ENCODE data around the gene PIGQ.
"Not testable (repeated sequence)": the region's sequence is repeated elsewhere in the genome, so short reads cannot be mapped to it uniquely, and the experiment has no call there.

PIGQ gene

DNA sequence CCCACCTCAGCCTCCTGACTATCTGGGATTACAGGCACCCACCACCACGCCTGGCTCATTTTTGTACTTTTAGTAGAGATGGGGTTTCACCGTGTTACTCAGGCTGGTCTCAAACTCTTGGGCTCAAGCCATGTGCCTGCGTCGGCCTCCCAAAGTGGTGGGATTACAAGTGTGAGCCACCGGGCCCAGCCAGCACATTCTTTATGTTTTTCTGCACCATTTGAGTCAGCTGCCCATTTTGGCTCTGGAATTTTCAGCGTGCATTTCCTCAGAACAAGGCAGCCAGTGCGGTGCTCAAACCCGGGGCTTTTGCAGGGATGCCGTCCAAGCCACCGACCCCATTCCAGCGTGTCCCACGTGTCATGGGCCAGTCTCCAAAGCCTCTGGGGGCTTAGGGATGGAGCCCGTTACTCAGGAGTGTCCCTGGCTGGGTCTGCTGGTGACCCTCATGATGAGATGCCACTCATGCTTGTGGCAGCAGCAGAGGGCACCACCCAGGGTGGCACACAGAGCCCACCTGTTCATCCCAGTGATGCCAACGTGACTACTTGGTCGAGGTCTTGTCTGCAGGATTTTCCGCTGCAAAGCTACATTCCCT, 16.4 kb downstream of the PIGQ start:
- DNase-seq (ENCODE audit: low read depth), result no peak

DNA sequence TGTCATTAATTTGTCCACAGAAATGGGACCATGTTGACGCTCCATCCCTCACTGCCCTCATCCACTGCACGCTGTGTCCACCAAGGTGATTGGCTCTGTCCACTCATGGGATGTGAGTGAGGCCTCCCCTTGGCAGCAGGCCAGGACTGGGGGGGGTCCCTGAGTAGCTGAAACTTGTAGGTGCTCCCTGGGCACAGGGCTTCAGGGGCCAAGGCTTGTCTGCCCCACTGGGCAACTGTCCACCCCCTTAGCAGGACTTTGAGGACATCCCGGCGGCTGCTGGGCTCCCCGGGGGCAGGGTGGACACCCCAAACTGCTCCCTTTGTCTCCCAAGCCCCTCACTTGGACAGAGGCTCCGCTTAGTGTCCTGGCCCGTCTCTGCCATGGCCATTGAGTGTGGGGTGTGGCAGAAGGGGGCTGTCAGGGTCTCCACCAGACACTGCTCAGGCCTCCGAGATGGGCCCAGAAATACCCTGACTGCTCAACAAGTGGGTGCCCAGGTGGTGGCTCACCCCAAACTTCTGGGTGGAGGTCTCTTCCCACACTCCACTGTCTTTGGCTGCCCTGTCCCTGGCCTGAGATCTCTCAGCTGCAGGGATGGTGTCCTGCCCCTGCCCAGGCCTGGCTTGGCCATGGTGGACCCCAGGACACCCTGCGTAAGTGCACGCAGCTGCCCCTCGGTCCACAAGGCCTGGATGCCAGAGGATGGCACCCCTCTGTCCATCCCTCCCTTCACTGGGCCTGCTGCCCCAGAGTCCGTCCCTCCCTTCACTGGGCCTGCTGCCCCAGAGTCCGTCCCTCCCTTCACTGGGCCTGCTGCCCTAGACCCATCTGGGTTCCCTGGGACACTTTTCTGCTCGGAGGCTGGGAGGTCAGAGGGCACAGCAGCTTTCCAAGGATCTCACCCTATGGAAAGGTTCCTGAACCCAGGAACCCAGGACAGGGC, 17.1 kb downstream of the PIGQ start:
- no peak for DNase-seq (ENCODE audit: low read depth)

GRCh38 chr16:588639-588888, 18.8 kb downstream of the PIGQ start:
- DNase-seq (ENCODE audit: low read depth), result peak; percentile 32

DNA sequence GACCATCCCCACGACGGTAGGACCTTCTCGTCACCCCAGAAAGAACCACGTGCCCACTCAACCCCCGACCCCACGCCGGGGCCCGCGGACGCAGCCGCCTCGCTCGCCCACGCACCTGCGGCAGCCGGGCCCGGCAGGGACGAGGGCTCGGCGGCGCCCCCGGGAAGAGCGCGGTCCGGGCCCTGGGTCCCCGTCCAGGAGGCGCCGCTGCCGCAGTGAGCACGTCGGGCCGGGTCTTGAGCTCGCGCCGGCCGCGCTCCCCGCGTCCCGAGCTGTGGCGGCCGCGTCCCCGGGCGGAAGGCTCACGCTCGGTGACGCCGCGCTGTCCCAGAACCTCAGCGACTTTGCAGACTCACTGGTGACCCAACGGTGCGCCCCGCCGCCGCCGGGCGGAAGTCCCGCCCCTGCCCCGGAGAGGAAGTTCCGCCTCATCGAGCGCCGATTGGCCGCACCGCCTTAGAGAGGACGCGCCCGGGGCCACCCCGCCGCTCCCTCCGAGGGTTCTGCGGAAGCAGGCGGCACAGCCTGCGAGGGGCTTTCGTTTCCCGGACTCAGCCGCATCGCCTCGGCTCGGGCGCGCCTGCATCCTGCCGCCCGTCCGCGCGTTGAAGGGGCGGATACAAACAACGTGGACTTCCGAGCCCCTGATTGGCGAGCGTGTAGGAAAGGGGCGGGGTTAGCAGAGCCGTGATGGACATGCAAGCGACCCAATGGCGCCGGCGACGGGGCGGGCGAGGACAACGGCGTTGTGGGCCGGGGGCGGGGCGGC, 19.3 kb downstream of the PIGQ start:
- DNase-seq (ENCODE audit: low read depth), result peak; percentile 90

- peak; percentile 98 for DNase-seq (ENCODE audit: low read depth)
Measured at GRCh38 chr16:589658-590187, 20.0 kb downstream of the PIGQ start, which contains the start of gene RAB40C. TSS of gene RAB40C (plus strand) at chr16:590066. CDS start at chr16:590292, 226 bp downstream.

GRCh38 chr16:590188-590814, 20.5 kb downstream of the PIGQ start:
- DNase-seq (ENCODE audit: low read depth), result no peak

DNA sequence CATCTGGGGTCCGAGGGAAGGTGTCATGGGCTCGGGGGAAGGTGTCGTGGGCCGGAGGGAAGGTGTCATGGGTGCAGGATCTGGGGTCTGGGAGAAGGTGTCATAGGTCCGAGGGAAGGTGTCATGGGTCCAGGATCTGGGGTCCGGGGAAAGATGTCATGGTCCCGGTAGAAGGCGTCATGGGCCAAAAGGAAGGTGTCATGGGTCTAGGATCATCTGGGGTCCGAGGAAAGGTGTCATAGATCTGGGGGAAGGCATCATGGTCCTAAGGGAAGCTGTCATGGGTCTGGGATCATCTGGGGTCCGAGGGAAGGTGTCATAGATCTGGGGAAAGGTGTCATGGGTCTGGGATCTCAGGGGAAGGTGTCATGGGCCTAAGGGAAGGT, 21.0 kb downstream of the PIGQ start:
- no peak for DNase-seq (ENCODE audit: low read depth)

- DNase-seq (ENCODE audit: low read depth), result no peak
Measured at GRCh38 chr16:591231-591630, 21.5 kb downstream of the PIGQ start.

- DNase-seq (ENCODE audit: low read depth), result no peak
Measured at GRCh38 chr16:591892-592517, 22.2 kb downstream of the PIGQ start.

GRCh38 chr16:592518-593306, 22.9 kb downstream of the PIGQ start:
- DNase-seq (ENCODE audit: low read depth), result no peak

GRCh38 chr16:593406-593805, 23.6 kb downstream of the PIGQ start:
- DNase-seq (ENCODE audit: low read depth), result no peak

DNA sequence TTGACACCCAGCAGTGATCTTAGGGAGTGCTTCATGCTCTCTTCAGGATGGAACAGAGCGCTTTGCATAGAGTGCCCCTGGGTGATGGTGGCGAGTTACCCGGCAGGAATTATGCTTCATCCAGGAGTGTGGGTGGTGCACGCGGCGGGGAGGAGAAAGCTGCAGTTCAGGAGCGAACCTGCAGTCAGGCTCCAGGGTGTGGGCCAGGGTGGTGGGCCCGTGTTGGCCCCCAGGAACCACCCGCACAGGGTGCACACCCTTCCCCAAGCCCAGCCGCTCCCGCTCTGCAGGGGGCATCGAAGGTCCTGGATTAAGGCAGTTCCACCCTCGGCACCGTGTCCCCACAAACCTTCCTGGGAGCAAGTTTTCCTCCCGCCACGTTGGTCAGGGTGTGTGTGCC, 24.0 kb downstream of the PIGQ start:
- DNase-seq (ENCODE audit: low read depth), result no peak

DNA sequence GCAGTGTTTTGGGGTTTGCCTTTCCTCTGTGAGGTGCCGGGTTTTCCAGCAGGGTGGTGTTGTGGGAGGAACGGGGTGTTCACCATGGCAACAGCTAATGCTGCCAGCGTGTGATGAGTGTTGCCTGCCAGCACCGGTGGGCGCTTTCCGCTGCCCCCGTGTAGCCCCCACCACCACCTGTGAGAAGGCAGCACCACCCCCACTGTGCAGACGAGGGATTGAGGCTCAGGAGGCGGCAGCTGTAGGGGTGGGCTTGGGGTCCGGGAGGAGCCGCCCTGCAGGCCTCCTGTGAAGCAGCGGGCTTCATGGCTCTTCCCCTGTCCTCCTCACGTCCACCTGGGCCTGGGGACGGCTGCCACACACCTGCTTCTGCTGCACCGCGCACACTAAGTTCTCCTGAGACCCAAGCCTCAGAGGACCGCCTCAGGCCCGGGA, 25.3 kb downstream of the PIGQ start:
- DNase-seq (ENCODE audit: low read depth), result no peak

DNA sequence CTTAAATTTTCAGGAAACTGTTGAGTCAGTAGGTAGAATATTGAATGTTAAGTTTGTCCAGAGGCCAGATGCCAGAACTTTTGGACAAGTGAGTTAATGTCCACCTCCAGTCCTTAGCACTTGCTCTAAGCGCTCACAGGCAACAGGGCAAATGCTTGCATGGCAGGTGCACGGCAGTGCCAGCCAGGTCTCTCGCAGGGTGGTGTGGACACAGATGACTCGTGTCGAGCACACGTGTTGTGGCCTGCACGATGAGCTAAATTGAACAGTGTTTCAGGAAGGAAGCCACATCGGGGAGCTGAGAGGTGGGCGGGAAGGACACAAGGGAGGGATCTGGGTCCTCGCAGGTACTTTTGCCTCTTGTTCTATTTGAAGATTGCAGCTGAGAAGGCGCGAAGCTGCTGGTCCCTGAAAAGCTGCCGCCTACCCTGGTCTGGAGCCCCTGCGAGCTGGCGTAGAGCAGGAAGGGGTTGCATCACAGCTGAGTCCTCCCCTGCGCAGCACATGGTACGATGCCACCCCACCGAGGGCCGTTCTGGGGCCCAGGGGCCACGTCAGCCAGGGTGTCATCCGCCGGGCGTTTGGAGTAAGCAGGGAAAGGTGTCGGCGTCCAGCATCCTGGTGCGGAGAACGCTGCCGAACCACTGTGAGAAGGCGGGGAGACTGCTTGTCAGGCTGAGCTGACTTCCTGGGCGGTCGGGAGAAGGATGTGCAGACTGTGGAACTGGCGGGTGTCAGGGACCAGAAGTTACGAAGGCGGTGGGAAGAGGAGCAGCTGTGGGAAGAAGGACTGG, 26.4 kb downstream of the PIGQ start:
- no peak for DNase-seq (ENCODE audit: low read depth)

DNA sequence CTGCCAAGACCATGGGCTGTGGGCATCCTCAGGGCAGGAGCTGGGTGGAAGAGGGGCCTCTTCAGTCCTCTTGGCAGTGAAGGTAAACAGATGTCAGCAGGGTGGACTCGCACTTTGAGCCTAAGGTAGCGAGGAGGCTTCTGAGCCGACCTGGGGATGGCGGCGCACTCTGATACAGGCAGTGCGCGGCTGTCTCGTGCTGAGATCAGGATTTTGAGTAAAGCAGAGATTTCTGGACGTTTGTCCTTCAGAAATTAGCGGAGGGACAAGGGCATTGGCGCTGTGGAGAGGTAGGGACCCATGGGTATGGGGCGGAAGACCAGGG, 26.9 kb downstream of the PIGQ start:
- no peak for DNase-seq (ENCODE audit: low read depth)

DNA sequence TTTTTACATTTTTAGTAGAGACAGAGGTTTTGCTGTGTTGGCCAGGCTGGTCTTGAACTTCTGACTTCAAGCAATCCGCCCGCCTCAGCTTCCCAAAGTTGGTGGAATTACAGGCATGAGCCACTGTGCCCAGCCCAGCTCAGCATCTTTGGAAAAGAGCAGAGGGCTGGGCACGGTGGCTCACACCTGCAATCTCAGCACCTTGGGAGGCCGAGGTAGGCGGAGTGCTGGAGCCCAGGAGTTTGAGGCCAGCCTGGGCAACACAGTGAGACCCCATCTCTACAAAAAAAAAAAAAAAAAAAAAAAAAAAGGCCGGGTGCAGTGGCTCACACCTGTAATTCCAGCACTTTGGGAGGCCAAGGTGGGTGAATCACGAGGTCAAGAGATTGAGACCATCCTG, 27.9 kb downstream of the PIGQ start:
- not testable (repeated sequence) for DNase-seq (ENCODE audit: low read depth)

- no peak for DNase-seq (ENCODE audit: low read depth)
Measured at GRCh38 chr16:598823-599739, 29.3 kb downstream of the PIGQ start.

DNA sequence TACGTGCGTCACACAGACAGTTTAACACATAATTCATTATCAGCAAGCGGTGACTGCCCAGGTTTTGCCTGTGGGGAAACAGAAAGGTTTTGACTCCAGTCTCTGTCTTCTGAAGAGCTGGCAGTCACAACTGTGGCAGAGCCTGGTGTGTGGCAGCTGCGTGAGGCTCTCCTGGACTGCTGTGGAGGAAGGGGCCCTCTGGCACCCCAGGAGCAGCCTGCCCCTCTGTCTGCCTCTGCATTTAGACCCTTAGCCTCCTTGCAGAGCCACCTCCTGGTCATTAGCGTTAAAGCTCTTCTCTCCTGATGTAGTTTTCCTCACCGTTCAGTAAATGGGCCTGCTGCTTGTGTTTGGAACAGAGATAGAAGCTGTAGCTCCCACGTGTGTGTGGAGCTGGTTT, 31.0 kb downstream of the PIGQ start:
- no peak for DNase-seq (ENCODE audit: low read depth)

- no peak for DNase-seq (ENCODE audit: low read depth)
Measured at GRCh38 chr16:603933-604332, 34.2 kb downstream of the PIGQ start.

Measured in fibroblast of the conjunctiva (primary cell).